ACC112 (cell line): ENCODE results near the gene TTC31.
"Not testable (repeated sequence)": the region's sequence is repeated elsewhere in the genome, so short reads cannot be mapped to it uniquely, and the experiment has no call there.

Experiments
- H2AFZ ChIP-seq: fragments of 200-600 bp; sonication (generic); one replicate; pipeline ENCODE4 v1.6.0; 2017; ENCODE audit warnings: antibody characterized with exemption, low read length; ENCODE audit not compliant: unreplicated experiment
- H3K27ac ChIP-seq: fragments of 200-600 bp; sonication (generic); 2 replicates; pipeline ENCODE4 v1.5.1; 2014; ENCODE audit warnings: low read depth, mild to moderate bottlenecking, antibody characterized with exemption, low read length, moderate library complexity
- H3K27me3 ChIP-seq: fragments of 200-600 bp; sonication (generic); 2 replicates; pipeline ENCODE4 v1.6.1; 2014; ENCODE audit warnings: mild to moderate bottlenecking, antibody characterized with exemption, low read length, moderate library complexity, mixed read lengths; ENCODE audit not compliant: insufficient read depth
- H3K36me3 ChIP-seq: fragments of 200-600 bp; sonication (generic); 2 replicates; pipeline ENCODE4 v1.6.1; 2016; ENCODE audit warnings: mild to moderate bottlenecking, antibody characterized with exemption, low read length, moderate library complexity, mixed read lengths; ENCODE audit not compliant: insufficient read depth
- H3K4me1 ChIP-seq: fragments of 200-600 bp; sonication (generic); one replicate; pipeline ENCODE4 v1.6.1; 2016; ENCODE audit warnings: low read length, mixed read lengths; ENCODE audit not compliant: insufficient read depth, unreplicated experiment, control insufficient read depth
- H3K4me3 ChIP-seq: fragments of 200-600 bp; sonication (generic); 2 replicates; pipeline ENCODE4 v1.5.1; 2014; ENCODE audit warnings: mild to moderate bottlenecking, low read depth, low read length
- H3K79me2 ChIP-seq: fragments of 200-600 bp; sonication (generic); one replicate; pipeline ENCODE4 v1.6.0; 2016; ENCODE audit warnings: low read length; ENCODE audit not compliant: control insufficient read depth, unreplicated experiment, insufficient read depth

Gene TTC31

GRCh38 chr2:74458132-74458937 is 24.5 kb upstream of the TTC31 start, which contains the start of gene WBP1:
WBP1 (plus strand) TSS chr2:74458438; CDS start chr2:74458603, 165 bp downstream.
- Histone ChIP-seq H2AFZ (peak within 1 kb of the TSS; percentile 84), H3K79me2 (peaks cover 17% of the 10 kb centered on the region), H3K36me3 (no peaks in the 10 kb centered on the region), H3K27ac (peak within 1 kb of the TSS; percentile 83), H3K27me3 (no peaks in the 10 kb centered on the region), H3K4me3 (peak within 1 kb of the TSS; percentile 91), H3K4me1 (peaks cover 20% of the 10 kb centered on the region)

GRCh38 chr2:74458938-74459363 is 23.9 kb upstream of the TTC31 start:
- no peaks in the 10 kb centered on the region for H3K36me3 ChIP-seq
- peaks cover 20% of the 10 kb centered on the region for H3K4me1 ChIP-seq
- peak overlapping the region; percentile 91 for H3K4me3 ChIP-seq
- peak overlapping the region; percentile 17; the same call in 1 of the 2 replicates for H3K27ac ChIP-seq
- no peak overlapping the region for H2AFZ ChIP-seq
- no peaks in the 10 kb centered on the region for H3K27me3 ChIP-seq
- peaks cover 17% of the 10 kb centered on the region for H3K79me2 ChIP-seq

- H2AFZ ChIP-seq, H3K27ac ChIP-seq, H3K36me3 ChIP-seq, H3K27me3 ChIP-seq: not testable (repeated sequence)
- Histone ChIP-seq H3K4me3 (peak overlapping the region; percentile 91), H3K4me1 (peaks cover 17% of the 10 kb centered on the region), H3K79me2 (peaks cover 24% of the 10 kb centered on the region)
These were observed 23.3 kb upstream of the TTC31 start for GRCh38 chr2:74459503-74460118.

GRCh38 chr2:74460187-74460586 is 22.7 kb upstream of the TTC31 start:
- Histone ChIP-seq H3K4me1 (peaks cover 17% of the 10 kb centered on the region), H3K79me2 (peaks cover 29% of the 10 kb centered on the region)
- H3K27ac ChIP-seq, H3K36me3 ChIP-seq, H3K4me3 ChIP-seq, H3K27me3 ChIP-seq, H2AFZ ChIP-seq: not testable (repeated sequence)

GRCh38 chr2:74461187-74462053 is 21.5 kb upstream of the TTC31 start:
- Histone ChIP-seq H3K36me3 (no peaks in the 10 kb centered on the region), H3K4me3 (no peak overlapping the region), H3K4me1 (peaks cover 5% of the 10 kb centered on the region), H2AFZ (no peak overlapping the region), H3K27me3 (no peaks in the 10 kb centered on the region), H3K79me2 (peaks cover 26% of the 10 kb centered on the region), H3K27ac (no peak overlapping the region)

- Histone ChIP-seq H3K36me3 (no peaks in the 10 kb centered on the region), H3K27ac (no peak overlapping the region), H3K4me3 (no peak overlapping the region), H2AFZ (no peak overlapping the region), H3K79me2 (peaks cover 26% of the 10 kb centered on the region), H3K27me3 (no peaks in the 10 kb centered on the region), H3K4me1 (no peaks in the 10 kb centered on the region)
These were observed 20.7 kb upstream of the TTC31 start for GRCh38 chr2:74462054-74462785.

GRCh38 chr2:74462786-74463105 is 20.1 kb upstream of the TTC31 start:
- no peaks in the 10 kb centered on the region for H3K36me3 ChIP-seq

GRCh38 chr2:74464406-74464805 is 18.5 kb upstream of the TTC31 start:
- peaks cover 21% of the 10 kb centered on the region for H3K79me2 ChIP-seq
- H3K27ac ChIP-seq: peak overlapping the region; percentile 70; the same call in 1 of the 2 replicates
- peak overlapping the region; percentile 98 for H2AFZ ChIP-seq

More at GRCh38 chr2:74462786-74463105, 20.1 kb upstream of the TTC31 start:
- Histone ChIP-seq H3K4me1 (no peaks in the 10 kb centered on the region), H2AFZ (no peak overlapping the region), H3K27ac (no peak overlapping the region), H3K4me3 (no peak overlapping the region), H3K27me3 (no peaks in the 10 kb centered on the region), H3K79me2 (peaks cover 26% of the 10 kb centered on the region)

GRCh38 chr2:74470742-74471141 is 12.1 kb upstream of the TTC31 start:
- not testable (repeated sequence) for H3K36me3 ChIP-seq, H3K4me3 ChIP-seq, H3K4me1 ChIP-seq, H3K27me3 ChIP-seq, H2AFZ ChIP-seq, H3K27ac ChIP-seq
- H3K79me2 ChIP-seq: peaks cover 11% of the 10 kb centered on the region

More at GRCh38 chr2:74464406-74464805, 18.5 kb upstream of the TTC31 start:
- peak overlapping the region; percentile 95 for H3K4me3 ChIP-seq
- H3K4me1 ChIP-seq: no peaks in the 10 kb centered on the region
- H3K36me3 ChIP-seq: no peaks in the 10 kb centered on the region
- H3K27me3 ChIP-seq: no peaks in the 10 kb centered on the region
